ENCODE data around the gene CASP9.

- TF ChIP-seq CTCF (conservative IDR thresholded peaks at IDR 0.05 in 1 of 2, IDR thresholded peaks at IDR 0.05 in 1 of 2; ENCODE audit: extremely low read depth in 1 of 2, insufficient read depth in 1 of 2, low read depth in 1 of 2, low read length in 2 of 2) (no peak), EZH2 (IDR thresholded peaks at IDR 0.05; ENCODE audit: borderline replicate concordance, low read length) (no peak)
These were observed 1.3 kb upstream of the CASP9 start for GRCh38 chr1:15525050-15526020.

All from mammary epithelial cell (primary cell).